GM13977 (cell line): ENCODE measurements around the gene NOM1.

Experiments used
- DNase-seq: peaks from one replicate; pipeline ENCODE4 v3.0.0; 2012; ENCODE audit warnings: low spot score
- CTCF ChIP-seq: IDR thresholded peaks from 2 replicates; pipeline ENCODE4 v1.5.1; 2012; ENCODE audit warnings: mild to moderate bottlenecking, control low read depth; ENCODE audit not compliant: insufficient read depth; ENCODE audit errors: extremely low read depth, missing control alignments
- in situ Hi-C: fragments of 300-500 bp; cut with MboI; formaldehyde crosslinking; loops from one replicate; pipeline ENCODE4 v1.12.0; 2022; ENCODE audit warnings: low sequenced_read_pairs, low pct_unique_long_range_greater_than_20kb, mixed read lengths, inconsistent platforms; ENCODE audit not compliant: unreplicated experiment

The NOM1 gene

GRCh38 chr7:157020514-157021070 is 71.1 kb downstream of the NOM1 start:
- no peak for DNase-seq
- in situ Hi-C loops = loop anchor here (25.0 kb wide), 2 partner anchors 1233 to 1558 kb away; partner anchors contain the start of gene EN2

GRCh38 chr7:157021071-157021870 is 71.8 kb downstream of the NOM1 start:
- TF ChIP-seq CTCF = no peak
- no peak for DNase-seq
- in situ Hi-C loops = loop anchor here (25.0 kb wide), 2 partner anchors 1234 to 1559 kb away; partner anchors contain the start of gene EN2

More at GRCh38 chr7:157020514-157021070, 71.1 kb downstream of the NOM1 start:
- TF ChIP-seq CTCF = no peak

GRCh38 chr7:157021871-157022680 is 72.6 kb downstream of the NOM1 start:
- no peak for DNase-seq
- no peak for TF ChIP-seq CTCF
- in situ Hi-C loops = loop anchor here (25.0 kb wide), 2 partner anchors 1235 to 1560 kb away; partner anchors contain the start of gene EN2
